Neural cell (in vitro differentiated cells): ENCODE results near the gene ZNF606. TPM values are rescaled to one million over a fixed set of nuclear protein-coding genes. Genes with fewer than 3 reads are reported as not detected.

Experiments
- H2AFZ ChIP-seq: fragments of 200-600, 300-800 bp; sonication (generic), shearing (Covaris generic); 2 replicates; pipeline ENCODE4 v1.6.0; 2014; ENCODE audit warnings: low read depth, mild to moderate bottlenecking, antibody characterized with exemption, low read length, moderate library complexity
- H3F3A ChIP-seq: fragments of 200-600 bp; shearing (Covaris generic); 2 replicates; pipeline ENCODE4 v1.6.1; 2016; ENCODE audit warnings: mild to moderate bottlenecking, moderate library complexity, mixed read lengths, antibody characterized with exemption, low read length; ENCODE audit not compliant: insufficient read depth, poor library complexity, severe bottlenecking
- H3K27ac ChIP-seq: fragments of 200-600, 300-800 bp; sonication (generic), shearing (Covaris generic); 2 replicates; pipeline ENCODE4 v1.5.1; 2014; ENCODE audit warnings: mild to moderate bottlenecking, low read length, moderate library complexity
- H3K27me3 ChIP-seq: fragments of 300-800, 200-600 bp; sonication (generic), shearing (Covaris generic); 2 replicates; pipeline ENCODE4 v1.6.0; 2014; ENCODE audit warnings: mild to moderate bottlenecking, low read depth, low read length, moderate library complexity; ENCODE audit not compliant: insufficient read depth
- H3K36me3 ChIP-seq: fragments of 300-800, 200-600 bp; sonication (generic), shearing (Covaris generic); 2 replicates; pipeline ENCODE4 v1.5.1; 2014; ENCODE audit warnings: mild to moderate bottlenecking, antibody characterized with exemption, low read length, moderate library complexity; ENCODE audit not compliant: insufficient read depth
- H3K4me2 ChIP-seq: fragments of 300-800, 200-600 bp; sonication (generic), shearing (Covaris generic); 2 replicates; pipeline ENCODE4 v1.6.0; 2014; ENCODE audit warnings: mild to moderate bottlenecking, low read length
- H3K4me3 ChIP-seq: fragments of 300-800, 200-600 bp; sonication (generic), shearing (Covaris generic); 2 replicates; pipeline ENCODE4 v1.5.1; 2014; ENCODE audit warnings: mild to moderate bottlenecking, low read length, moderate library complexity
- H3K79me2 ChIP-seq: fragments of 200-600 bp; shearing (Covaris generic); replicated peaks from 2 replicates; pipeline ENCODE4 v1.6.0; 2014; ENCODE audit warnings: mild to moderate bottlenecking, low read length, moderate library complexity; ENCODE audit not compliant: insufficient read depth
- H3K9ac ChIP-seq: fragments of 300-800, 200-600 bp; sonication (generic), shearing (Covaris generic); 2 replicates; pipeline ENCODE4 v1.6.1; 2016; ENCODE audit warnings: mild to moderate bottlenecking, low read length, mixed read lengths
- H3K9me2 ChIP-seq: fragments of 200-600 bp; shearing (Covaris generic); 2 replicates; pipeline ENCODE4 v1.6.1; 2016; ENCODE audit warnings: mild to moderate bottlenecking, low read length, mixed read lengths; ENCODE audit not compliant: insufficient read depth
- H3K9me3 ChIP-seq: fragments of 200-600, 300-800 bp; sonication (generic), shearing (Covaris generic); 2 replicates; pipeline ENCODE4 v1.6.1; 2016; ENCODE audit warnings: mild to moderate bottlenecking, mixed run types, low read length, moderate library complexity, mixed read lengths
- H4K20me1 ChIP-seq: fragments of 200-600 bp; shearing (Covaris generic); 2 replicates; pipeline ENCODE4 v1.6.1; 2016; ENCODE audit warnings: mild to moderate bottlenecking, mixed run types; ENCODE audit not compliant: insufficient read depth
- CTCF ChIP-seq: fragments of 450-650 bp; IDR thresholded peaks from 2 replicates; pipeline ENCODE4 v1.5.1; 2014; ENCODE audit warnings: antibody characterized with exemption, mild to moderate bottlenecking, moderate library complexity; ENCODE audit not compliant: poor library complexity, severe bottlenecking
- EP300 ChIP-seq: fragments of 450-650 bp; conservative IDR thresholded peaks from 2 replicates; pipeline ENCODE4 v1.6.1; 2014; ENCODE audit warnings: antibody characterized with exemption, mild to moderate bottlenecking, moderate library complexity; ENCODE audit not compliant: poor library complexity, severe bottlenecking
- EZH2 ChIP-seq: fragments of 200-600, 300-800 bp; shearing (Covaris generic), sonication (generic); IDR thresholded peaks from 2 replicates; pipeline ENCODE4 v1.6.1; 2014; ENCODE audit warnings: antibody characterized with exemption, low read length, borderline replicate concordance, mild to moderate bottlenecking; ENCODE audit not compliant: insufficient read depth, poor library complexity, severe bottlenecking
- MXI1 ChIP-seq: fragments of 450-650 bp; conservative IDR thresholded peaks from 2 replicates; pipeline ENCODE4 v1.6.1; 2014; ENCODE audit warnings: antibody characterized with exemption, mild to moderate bottlenecking; ENCODE audit not compliant: poor library complexity, severe bottlenecking
- POLR2AphosphoS5 ChIP-seq: IDR thresholded peaks from 2 replicates; pipeline ENCODE4 v1.6.1; 2012
- RAD21 ChIP-seq: fragments of 450-650 bp; conservative IDR thresholded peaks from 2 replicates; pipeline ENCODE4 v1.6.1; 2014; ENCODE audit warnings: antibody characterized with exemption, mild to moderate bottlenecking, moderate library complexity
- REST ChIP-seq: IDR thresholded peaks from 2 replicates; pipeline ENCODE4 v1.6.1; 2012; ENCODE audit warnings: borderline replicate concordance
- SMC3 ChIP-seq: fragments of 450-650 bp; conservative IDR thresholded peaks from 2 replicates; pipeline ENCODE4 v1.6.1; 2014; ENCODE audit warnings: antibody characterized with exemption, mild to moderate bottlenecking, moderate library complexity; ENCODE audit not compliant: poor library complexity
- TAF1 ChIP-seq: IDR thresholded peaks from 2 replicates; pipeline ENCODE4 v1.6.1; 2012; ENCODE audit warnings: low read depth
- polyA plus RNA-seq: library from polyadenylated mRNA; depleted of rRNA; stranded (reverse); fragments of >200 nt; gene quantifications from 2 replicates; pipeline ENCODE4 v1.2.3, GENCODE V29; 2014

ZNF606 gene
- polyA plus RNA-seq, 1 donor from 2014 or later = 39.1 TPM

GRCh38 chr19:57978586-57979289 is 23.9 kb downstream of the ZNF606 start:
- H3K36me3 ChIP-seq = peaks cover 95% of the 10 kb centered on the region
- peaks cover 90% of the 10 kb centered on the region for H3K9me3 ChIP-seq
- no peak overlapping the region for H3K4me3 ChIP-seq
- no peak overlapping the region for H3K27ac ChIP-seq
- TF ChIP-seq EZH2 (no peak), REST (no peak), TAF1 (no peak), RAD21 (no peak), SMC3 (no peak), POLR2AphosphoS5 (no peak), EP300 (no peak), MXI1 (no peak), CTCF (no peak)
- no peaks in the 10 kb centered on the region for H3K9me2 ChIP-seq
- no peak overlapping the region for H3K9ac ChIP-seq
- no peaks in the 10 kb centered on the region for H3K27me3 ChIP-seq
- peaks cover 3% of the 10 kb centered on the region for H3K79me2 ChIP-seq
- H3K4me2 ChIP-seq = no peak overlapping the region
- no peaks in the 10 kb centered on the region for H3F3A ChIP-seq
- H2AFZ ChIP-seq = no peak overlapping the region
- no peaks in the 10 kb centered on the region for H4K20me1 ChIP-seq

GRCh38 chr19:57974434-57974833 is 28.2 kb downstream of the ZNF606 start, which contains the start of gene C19orf18:
Gene C19orf18 (minus strand): TSS chr19:57974534. CDS start chr19:57974432, 102 bp downstream.
- Histone ChIP-seq H2AFZ (no peak within 1 kb of the TSS), H3K9ac (no peak within 1 kb of the TSS), H3F3A (no peaks in the 10 kb centered on the region), H3K4me3 (no peak within 1 kb of the TSS), H4K20me1 (no peaks in the 10 kb centered on the region), H3K36me3 (peaks cover 65% of the 10 kb centered on the region), H3K9me3 (peaks cover 63% of the 10 kb centered on the region), H3K27ac (no peak within 1 kb of the TSS), H3K27me3 (no peaks in the 10 kb centered on the region), H3K9me2 (no peaks in the 10 kb centered on the region), H3K79me2 (peaks cover 3% of the 10 kb centered on the region), H3K4me2 (no peak within 1 kb of the TSS)
- TF ChIP-seq EP300 (no peak), CTCF (no peak), REST (no peak), SMC3 (no peak), POLR2AphosphoS5 (no peak), TAF1 (no peak), RAD21 (no peak), MXI1 (no peak), EZH2 (no peak)
